ENCODE results near the gene CTNNBIP1.

Gene CTNNBIP1

DNA sequence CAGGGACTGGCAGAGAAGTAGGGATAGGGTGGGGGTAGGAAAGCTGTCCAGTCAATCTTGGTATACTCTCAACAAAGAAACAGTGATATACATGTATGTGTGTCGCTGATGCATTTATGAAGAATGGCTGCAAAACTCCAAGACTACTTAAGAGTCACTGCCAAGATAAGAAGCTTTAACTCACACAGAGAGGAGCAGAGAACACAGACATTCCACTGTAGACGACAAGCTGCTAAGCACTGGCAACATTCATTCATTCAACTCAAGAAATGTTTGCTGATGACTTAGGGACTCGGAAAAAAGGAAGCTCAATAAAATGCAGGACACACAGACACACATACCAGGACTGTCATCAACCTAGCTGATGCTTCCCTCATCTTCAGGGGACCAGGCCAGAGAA lies 5.5 kb downstream of the CTNNBIP1 start:
- no peak for DNase-seq (ENCODE audit: low read depth in 2 of 2)

DNA sequence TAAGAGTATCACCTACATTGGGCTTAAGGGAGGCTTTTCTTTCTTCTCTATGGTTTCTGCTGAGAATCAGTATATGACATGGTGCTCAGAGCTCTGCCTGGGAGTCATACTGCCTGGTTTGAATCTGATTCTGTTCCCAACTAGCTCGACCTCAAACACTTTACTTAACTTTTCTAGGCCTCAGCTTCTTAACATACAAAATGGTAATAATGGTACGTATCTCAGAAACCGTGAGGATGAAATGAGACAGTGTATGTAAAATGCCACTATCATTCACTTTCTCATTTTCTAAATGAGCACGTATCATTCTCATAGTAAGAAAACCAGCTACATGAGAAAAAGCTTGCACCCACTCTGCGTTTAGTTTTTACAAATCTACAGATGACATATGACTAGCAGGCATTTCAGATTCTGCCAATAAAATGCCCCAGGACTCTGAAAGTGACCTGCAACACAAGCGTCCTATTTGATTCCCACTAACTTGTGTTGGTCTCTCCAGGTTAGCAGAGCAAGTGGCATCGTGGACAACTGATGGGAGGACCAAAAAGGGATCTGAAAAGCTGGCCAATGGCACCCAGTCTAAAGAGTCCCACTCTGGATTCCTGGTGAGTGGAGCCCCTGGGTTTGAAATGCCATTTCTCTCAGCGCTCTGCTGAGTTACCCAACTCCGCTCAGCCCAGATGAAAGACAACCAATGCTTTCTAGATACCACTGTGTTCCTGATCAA lies 6.1 kb downstream of the CTNNBIP1 start:
- DNase-seq (ENCODE audit: low read depth in 2 of 2): no peak

DNA sequence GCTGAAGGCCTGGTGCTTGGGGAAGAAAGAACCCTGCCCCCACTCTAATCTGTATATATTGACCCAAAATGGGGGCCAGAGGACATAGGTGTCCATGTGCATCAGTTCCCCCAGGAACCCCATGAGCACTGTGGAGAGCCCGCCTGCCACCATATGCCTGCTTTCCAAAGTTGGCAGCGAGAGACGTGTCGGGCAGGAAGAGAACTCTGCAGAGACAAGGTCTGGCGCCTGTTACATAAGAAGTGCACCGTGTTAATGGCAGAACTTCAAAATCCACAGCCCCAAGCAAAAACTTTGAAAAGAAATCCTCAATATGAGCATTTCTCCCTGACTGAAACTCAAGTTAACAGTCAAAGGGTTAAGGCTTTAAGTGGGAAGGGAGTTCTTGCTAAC lies 8.0 kb downstream of the CTNNBIP1 start:
- no peak for DNase-seq (ENCODE audit: low read depth in 2 of 2)

DNA sequence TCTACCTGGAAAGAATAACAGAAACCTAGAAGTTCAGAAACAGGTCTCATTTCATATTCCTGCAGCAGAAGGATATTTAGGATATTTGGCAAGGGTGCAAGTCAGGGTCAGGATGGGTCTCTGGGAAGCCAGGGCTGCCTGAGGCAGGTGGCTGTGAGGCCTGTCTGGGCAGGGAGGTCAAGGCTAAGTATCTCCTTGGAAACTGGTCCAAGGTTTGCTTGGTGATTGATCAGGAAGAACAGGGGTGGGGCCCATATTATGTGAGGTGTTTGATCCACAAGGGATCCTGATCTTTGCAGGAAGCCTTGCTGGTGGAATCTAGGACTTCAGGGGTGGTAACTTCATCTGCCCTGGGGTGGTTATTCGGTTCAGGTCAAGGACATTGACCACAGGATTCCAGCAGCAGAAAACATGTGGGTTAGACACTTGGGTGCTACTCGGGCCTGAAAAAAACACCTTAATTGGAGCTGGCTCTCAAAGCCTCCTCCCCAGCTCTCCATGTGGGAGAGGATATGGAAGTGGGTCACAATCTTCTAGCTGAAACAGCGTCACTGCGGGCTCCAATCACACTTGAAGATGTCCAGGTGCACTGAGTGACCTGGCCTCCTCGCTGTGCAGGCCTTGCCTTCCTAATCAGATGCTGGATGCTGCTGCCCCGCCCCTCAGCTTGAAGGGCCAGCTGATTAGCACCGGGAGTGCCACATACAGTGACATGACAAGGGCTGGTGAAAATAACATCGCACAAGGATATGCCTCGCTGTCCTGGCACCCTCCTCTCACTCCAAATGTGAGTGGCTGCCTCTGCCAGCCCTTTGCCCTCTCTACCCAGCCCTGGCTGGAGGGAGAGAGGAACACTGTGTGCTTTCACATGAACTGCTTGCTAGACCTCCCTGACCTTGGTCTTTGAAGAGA lies 8.7 kb downstream of the CTNNBIP1 start:
- no peak for DNase-seq (ENCODE audit: low read depth in 2 of 2)

DNA sequence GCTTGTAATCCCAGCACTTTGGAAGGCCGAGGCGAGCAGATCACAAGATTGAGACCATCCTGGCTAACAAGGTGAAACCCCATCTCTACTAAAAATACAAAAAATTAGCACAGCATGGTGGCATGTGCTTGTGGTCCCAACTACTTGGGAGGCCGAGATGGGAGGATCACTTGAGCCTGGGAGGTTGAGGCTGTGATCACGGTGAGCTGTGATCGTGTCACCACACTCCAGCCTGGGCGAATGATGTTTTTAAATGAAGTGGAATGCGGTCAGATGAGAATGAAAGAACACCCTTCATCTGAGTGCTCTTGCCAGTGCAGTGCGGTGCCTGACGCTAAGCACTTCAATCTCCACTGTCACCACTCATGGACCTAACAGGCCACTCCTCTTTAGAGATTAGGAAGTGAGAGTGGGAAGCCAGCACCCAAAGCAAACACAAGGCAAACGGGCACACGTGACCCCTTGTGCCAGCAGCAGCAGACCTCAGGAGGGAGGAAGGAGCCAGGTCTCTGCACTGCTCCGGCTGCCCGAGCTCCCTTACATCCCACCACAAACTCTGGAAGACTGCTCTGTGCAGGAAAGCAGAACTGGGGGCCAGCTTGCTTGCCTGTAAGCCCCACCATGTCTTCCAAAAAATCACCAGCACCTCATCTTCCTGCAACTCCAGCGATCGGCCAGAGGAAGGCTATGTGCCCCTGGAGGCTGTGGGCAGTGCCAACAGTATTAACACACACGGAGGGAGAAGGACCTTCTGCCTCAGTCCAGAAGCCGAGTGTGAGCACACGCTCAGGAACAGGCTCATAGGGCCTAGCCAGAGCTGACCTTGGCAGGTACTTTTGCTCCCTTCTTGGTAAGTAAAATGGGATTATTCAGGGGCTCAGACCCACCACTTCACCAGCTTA lies 9.7 kb downstream of the CTNNBIP1 start:
- DNase-seq (ENCODE audit: low read depth in 2 of 2): no peak

DNA sequence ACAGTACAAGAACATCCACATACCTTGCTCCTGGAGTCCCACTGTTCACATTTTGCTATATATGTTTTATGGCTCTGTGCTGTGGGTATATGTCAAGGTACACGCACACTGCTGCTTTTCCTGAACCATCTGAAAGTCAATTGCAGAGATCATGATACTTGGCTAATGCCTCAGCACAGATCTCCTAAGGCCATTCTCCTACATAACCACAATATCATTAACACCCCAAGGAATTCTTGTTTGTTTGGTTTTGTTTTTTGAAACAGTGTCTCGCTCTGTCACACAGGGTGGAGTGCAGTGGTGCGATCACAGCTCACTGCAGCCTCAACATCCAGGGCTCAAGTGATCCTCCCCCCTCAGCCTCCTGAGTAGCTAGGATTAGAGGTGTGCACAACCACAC lies 16.0 kb downstream of the CTNNBIP1 start:
- DNase-seq (ENCODE audit: low read depth in 2 of 2): no peak

DNA sequence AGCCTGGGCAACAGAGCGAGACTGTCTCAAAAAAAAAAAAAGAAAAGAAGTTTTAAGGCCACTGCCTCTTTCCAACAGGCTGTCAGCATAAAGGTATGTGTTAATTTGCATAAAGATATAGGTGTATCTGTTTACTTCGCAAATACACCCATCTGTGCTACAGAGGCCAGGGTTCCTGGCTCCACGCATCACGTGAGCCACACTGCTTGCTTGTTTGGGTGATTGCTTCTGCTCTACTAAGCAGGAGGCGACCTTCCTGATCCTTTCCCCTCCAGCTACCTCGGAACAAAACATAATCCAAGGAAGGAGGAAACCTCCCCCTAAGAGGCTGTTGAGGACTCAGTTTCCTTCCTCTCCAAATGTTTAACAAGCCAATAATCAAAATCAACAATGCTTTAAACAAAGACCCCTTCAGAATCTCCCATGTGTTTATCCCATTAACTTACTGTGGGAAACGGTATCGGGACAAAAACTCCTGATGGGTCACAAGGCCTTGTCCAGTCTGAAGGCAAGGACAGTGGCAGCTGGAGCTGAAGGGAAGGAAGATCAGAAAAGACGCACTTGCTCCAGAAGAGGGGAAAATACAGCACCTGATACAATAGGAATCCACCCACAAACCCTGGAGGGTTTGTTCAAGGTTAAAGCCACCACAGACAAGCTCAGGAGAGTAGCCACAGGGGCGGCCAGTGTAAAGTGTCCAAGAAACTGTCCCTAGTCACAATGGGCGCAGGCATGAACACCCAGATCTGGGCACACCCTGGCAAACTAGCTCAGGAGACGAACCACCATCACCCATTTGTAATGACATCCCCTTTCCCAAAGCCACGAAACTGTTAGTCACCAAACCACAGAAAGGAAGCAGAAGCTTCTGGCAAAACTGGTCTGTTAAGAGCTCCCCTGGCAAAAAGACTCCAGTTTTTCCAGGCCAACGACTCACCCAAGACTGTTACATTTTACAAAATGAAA lies 17.2 kb downstream of the CTNNBIP1 start:
- no peak for DNase-seq (ENCODE audit: low read depth in 2 of 2)

DNA sequence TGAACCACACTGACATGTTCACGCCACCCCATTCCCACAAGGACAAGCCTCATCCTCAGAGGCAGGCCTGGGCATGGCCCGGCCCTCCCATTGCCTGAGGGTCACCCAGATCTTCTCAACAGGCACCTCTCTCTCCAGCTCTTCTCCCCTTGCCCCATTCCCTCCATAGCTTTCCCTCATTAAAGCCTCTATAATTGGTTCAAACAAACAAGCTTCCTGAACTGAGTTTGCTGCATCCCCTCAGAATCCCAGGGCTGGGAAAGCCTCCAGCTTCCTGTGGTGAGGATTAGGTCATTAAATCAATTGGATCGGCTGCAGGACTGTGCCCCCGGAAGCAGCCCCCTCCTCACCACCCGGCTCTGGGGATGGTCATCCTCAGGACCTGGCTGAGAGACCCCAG lies 18.9 kb downstream of the CTNNBIP1 start:
- DNase-seq (ENCODE audit: low read depth in 2 of 2): no peak

DNA sequence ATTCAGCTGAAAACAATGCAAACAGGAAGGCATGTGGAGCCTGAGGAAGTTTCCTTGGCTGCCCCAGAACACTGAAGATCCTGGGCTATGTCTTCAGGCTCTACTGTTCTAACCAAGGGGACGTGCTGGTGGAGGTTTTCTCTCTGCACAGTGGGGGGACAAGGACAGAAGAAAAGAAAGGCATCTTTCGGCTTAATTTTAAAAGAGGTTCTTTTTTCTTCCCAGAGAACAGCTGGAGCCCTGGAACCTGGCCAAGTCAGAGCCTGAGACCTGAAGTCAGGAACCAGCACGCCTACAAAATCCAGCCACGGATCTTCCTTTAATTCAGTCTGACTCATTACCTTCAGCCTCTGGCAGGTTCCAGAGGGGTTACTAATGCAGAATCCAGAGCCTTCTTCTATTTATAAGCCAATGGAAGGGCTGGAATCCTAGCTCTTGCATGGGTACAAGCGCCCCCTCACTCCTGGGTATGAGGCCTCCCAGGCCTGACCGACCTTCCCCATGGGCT lies 19.8 kb downstream of the CTNNBIP1 start:
- DNase-seq (ENCODE audit: low read depth in 2 of 2): peak; percentile 75 to 80

DNA sequence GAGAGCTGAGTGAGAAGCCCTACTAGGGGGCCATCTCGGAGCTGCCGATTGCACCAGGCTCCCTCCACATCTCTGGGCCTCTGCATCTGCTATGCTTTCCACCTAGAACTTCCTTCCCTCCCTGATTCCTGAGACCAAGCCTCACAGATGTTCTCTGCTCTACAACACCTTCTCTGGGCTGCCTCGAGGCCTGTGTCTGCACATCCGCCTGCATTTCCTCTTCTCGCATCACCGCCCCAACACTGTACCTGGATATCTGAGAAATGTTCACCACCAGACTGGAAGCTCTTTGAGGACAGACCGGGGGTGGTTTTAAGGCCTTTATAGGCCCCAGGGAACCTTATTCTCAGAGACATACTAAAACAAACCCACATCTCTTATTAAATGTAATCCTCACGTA lies 20.7 kb downstream of the CTNNBIP1 start:
- no peak for DNase-seq (ENCODE audit: low read depth in 2 of 2)

DNA sequence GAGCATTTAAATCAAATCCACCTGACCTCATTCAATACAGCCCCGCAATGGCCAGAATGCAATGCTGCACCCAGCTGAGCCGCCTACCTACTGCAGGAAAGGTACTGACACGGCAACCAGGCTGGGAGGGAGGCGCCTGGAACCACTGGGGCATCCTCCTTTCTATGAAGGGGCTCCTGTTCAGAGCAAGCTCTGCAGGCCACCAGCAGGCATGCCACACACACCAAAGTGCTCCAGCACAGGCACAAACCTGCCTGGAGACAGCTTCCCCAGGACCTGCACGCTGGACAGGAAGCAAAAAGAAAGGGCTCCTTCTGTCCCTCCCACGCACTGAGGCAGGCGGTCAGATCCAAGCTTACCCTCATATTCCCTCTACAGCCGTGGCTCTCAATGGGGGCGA lies 21.2 kb downstream of the CTNNBIP1 start:
- no peak for DNase-seq (ENCODE audit: low read depth in 2 of 2)

DNA sequence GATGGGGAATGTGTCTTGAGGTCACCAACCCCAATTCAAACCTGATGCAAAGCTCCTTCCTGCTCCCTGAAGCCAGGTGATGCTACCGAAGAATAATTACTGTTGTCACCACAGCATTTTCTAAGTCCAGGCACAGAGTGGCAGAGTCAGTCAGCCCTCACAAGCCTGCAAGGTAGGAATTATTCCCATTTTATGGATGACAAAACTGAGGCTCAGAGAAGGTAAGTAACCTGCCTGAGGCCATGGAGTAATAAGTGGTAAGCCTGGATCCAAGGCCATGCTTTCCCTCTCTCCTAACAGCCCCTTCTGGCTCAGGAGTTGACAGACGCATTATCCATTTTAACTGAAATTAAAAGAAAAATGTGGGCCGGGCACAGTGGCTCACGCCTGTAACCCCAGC lies 23.0 kb downstream of the CTNNBIP1 start:
- no peak for DNase-seq (ENCODE audit: low read depth in 2 of 2)

DNA sequence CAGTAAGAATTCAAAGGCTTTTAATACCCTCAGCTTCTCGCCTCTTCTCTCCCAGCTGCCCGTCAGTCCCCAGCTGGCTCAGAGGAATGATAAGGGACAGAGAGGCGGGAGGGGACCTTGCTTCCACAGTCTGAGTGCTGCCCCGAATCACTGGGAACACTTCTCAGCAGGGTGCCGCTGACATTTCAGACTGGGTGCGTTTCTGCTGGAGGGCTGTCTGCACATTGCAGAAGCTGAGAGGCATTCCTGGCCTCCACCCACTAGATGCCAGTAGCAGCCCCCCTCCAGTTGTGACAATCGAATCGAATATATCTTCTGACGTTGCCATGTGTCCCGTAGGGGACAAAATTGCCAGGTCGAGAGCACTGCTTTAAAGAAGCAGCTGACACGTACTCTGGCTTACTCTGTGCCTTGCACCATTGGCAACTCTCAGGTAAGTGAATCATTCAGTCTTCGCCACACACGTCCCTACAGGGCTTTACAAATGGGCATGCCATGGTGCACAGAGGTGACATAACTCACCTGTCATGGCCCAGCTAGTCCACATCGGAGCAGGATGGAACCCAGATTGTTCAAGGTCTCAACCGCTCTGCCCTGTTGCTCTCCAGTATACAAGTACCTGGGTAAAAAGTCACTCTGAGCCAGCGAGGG lies 23.9 kb downstream of the CTNNBIP1 start:
- no peak for DNase-seq (ENCODE audit: low read depth in 2 of 2)

DNA sequence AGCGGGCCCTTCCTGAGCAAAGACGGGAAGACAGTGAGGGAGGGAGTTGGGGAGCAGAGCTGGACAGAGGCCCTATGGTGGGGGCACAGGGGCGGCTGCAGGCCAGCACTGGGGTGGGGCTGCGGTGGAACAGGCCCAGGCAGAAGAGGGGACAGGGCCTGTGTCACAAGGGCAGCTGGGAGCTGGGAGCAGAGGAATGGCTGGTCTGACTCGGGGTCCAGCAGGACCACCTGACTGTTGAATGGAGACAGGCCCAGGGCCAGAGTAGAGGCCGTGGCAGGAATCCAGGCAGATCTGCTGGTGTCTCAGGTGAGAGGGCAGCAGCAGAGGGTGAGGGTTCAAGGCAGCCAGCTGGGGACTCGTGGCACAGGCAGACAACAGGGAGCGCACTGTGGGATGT lies 25.3 kb downstream of the CTNNBIP1 start:
- DNase-seq (ENCODE audit: low read depth in 2 of 2): no peak

DNA sequence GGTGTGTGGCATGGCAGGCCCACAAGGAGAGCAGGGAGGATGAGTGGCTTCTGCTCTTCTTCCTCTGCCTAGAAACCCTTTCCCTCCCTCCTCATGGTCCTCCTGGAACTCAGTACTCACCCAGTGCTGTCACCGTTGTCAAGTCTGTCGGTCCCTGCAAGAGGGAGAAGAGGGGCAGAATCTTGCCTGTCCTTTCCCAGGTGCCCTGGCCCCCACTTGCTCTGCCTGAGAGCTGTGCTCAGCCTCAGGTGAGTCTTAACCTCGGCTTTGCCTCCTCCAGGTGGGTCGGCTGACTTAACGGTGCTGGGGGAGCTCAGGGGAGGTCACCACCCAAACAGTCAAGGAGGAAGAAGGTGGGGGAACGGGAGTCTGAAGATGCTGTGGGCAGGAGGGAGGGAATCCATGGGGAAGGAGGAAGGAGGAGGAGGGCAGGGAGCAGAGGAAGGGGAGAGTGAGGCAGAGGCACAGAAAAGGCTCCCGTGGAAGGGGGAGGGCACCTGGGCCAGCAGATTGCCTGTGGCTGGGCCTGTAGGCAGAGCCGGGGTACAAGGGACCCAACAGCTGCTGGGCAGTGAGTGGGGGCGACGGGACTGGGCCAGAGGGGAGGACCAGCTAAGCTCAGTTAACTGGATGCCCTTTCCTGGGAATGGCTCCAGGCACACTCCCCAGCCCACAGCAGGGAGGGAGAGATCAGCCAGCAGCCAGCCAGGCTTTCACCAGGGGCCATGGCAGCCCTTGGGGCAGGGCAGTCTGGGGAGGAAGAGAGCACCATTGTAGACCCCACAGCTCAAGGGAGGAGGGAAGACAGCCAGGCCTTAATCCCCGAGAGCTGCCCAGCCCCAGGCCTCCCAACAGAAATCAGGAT lies 26.3 kb downstream of the CTNNBIP1 start:
- DNase-seq (ENCODE audit: low read depth in 2 of 2): no peak

DNA sequence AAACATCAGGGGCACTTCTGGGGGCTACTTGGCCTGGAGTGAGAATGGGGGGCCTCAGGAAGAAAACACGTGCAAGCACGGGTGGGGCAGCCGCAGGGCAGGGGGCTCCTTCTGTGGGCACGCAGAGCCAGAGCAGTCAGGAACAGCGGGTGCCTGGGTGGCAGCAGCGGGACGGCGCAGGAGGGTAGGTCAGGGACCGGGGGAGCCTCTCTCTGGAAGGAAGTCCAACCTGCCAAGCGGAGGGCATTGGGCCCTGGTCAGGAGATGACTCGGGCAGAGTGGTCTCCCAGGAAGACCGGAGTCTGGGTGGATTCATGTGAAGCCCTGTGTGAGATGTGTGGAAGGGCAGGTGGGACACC lies 27.1 kb downstream of the CTNNBIP1 start:
- DNase-seq (ENCODE audit: low read depth in 2 of 2): no peak

DNA sequence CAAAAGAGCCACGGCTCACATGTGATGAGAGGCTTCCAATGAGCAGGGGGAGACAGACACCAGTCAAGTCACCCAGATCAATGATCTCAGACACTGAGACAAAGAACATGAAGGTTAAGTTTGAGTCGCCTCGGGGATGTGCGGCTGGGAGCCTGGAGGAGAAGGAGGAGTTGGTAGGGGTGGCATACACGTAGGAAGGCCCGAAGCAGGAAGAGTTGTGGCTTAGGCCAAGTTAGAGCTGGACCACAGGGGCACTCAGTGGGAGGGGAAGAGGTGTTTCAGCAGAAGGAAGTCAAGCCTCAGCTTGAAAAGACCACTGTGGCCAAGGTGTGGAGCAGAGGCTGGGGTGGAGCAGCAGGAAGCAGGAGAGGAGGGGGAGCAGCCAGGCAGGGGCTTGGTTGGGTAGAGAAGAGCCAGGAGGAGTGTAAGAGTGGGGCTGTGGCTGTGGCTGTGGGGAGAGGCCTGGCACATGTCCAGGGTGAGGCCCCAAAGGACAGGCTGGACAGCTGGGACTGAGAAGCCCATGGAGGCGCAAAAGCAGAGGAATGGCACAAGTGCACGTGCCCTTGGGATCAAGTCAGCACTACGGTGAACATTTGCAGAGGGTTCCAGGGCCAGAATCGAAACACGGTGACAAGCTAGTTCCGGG lies 27.6 kb downstream of the CTNNBIP1 start:
- DNase-seq (ENCODE audit: low read depth in 2 of 2): no peak

DNA sequence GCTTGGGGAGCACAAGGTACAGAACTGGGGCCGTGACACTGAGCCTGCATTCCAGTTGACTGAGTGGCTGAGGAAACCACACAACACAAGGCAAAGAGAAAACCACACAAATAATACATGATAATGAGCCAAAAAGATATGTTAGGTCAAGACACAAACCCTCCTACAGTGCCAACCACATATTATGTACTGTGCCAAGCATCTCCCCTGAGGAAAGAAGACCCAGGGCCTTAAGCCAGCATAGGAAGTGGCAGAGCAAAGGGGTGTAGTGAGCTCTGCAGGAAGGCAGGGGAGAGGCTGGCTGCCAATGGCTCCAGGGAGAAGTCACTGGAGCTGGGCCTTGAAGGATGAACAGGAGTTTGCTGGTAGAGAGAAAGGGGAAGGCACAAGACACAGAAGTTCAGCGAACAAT lies 28.2 kb downstream of the CTNNBIP1 start:
- DNase-seq (ENCODE audit: low read depth in 2 of 2): no peak

DNA sequence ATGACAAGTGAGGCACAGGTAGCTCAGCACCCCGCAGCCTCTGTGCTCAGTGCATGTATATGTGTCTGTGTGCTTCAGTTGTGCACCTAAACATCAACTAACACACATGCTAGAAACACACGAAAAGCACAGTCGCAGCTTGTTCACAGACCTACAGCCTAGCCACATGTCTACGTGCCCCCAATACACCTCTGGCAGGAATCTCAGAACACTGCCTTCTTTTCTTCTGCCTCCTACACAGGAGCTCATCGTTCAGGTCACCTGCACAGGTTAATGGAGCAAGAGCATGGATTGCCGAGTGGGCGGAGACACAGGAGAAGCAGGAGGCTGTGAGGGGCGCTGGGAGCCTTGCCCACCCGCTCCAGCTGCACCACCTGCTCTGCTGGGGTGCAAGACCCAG lies 31.7 kb downstream of the CTNNBIP1 start:
- no peak for DNase-seq (ENCODE audit: low read depth in 2 of 2)

Data from fibroblast of skin of left biceps (primary cell).